CD8-positive, alpha-beta memory T cell (primary cell): Measurements from ENCODE around the gene MALRD1. TPM values are rescaled to one million over a fixed set of nuclear protein-coding genes. Genes with fewer than 3 reads are reported as not detected.

Experiments used
- CTCF ChIA-PET: fragments of 350-600 bp; sonication (Branson Sonifier 250); formaldehyde crosslinking; loops from one replicate; lab custom pipeline; 2021; ENCODE audit warnings: antibody characterized with exemption; lab: Charles Lee
- POLR2A ChIA-PET: fragments of 350-600 bp; sonication (Branson Sonifier 250); formaldehyde crosslinking; loops from one replicate; lab custom pipeline; 2021; ENCODE audit warnings: antibody characterized with exemption; lab: Charles Lee
- DNase-seq, 5 donors: peaks; one replicate each; pipeline versions ENCODE4 v3.0.0 to v3.0.0-alpha.2; 2020 to 2022; ENCODE audit warnings: mixed read lengths in 1 of 5
- H3K27ac ChIP-seq: one replicate; pipeline ENCODE4 v1.7.0; 2013; ENCODE audit warnings: low read depth, mild to moderate bottlenecking, low read length, moderate library complexity
- H3K27me3 ChIP-seq: 2 replicates; pipeline ENCODE4 v1.7.0; 2013; ENCODE audit warnings: low read length, mild to moderate bottlenecking; ENCODE audit not compliant: insufficient read depth, poor library complexity, severe bottlenecking
- H3K36me3 ChIP-seq: 2 replicates; pipeline ENCODE4 v1.7.0; 2013; ENCODE audit warnings: mild to moderate bottlenecking, low read length, moderate library complexity; ENCODE audit not compliant: insufficient read depth
- H3K4me1 ChIP-seq: 2 replicates; pipeline ENCODE4 v1.7.0; 2013; ENCODE audit warnings: mild to moderate bottlenecking, low read length, moderate library complexity; ENCODE audit not compliant: insufficient read depth
- H3K4me3 ChIP-seq: 2 replicates; pipeline ENCODE4 v1.7.0; 2013; ENCODE audit warnings: mild to moderate bottlenecking, low read length
- H3K9me3 ChIP-seq: 2 replicates; pipeline ENCODE4 v1.7.0; 2013; ENCODE audit warnings: mild to moderate bottlenecking, low read length
- H3K27ac Mint-ChIP-seq, 8 donors: one replicate each; pipeline ENCODE4 v1.8.0; 2020 to 2021; ENCODE audit warnings: mixed read lengths in 8 of 8, mild to moderate bottlenecking in 6 of 8, inconsistent platforms in 3 of 8, moderate library complexity in 3 of 8
- H3K27me3 Mint-ChIP-seq, 2 donors: one replicate each; pipeline ENCODE4 v1.8.0; 2020 to 2021; ENCODE audit warnings: mixed read lengths in 2 of 2, mild to moderate bottlenecking in 1 of 2, moderate library complexity in 1 of 2
- H3K36me3 Mint-ChIP-seq, 3 donors: one replicate each; pipeline ENCODE4 v1.8.0; 2020 to 2021; ENCODE audit warnings: mixed read lengths in 3 of 3, inconsistent platforms in 1 of 3, mild to moderate bottlenecking in 1 of 3
- H3K4me1 Mint-ChIP-seq, 3 donors: one replicate each; pipeline ENCODE4 v1.8.0; 2020 to 2021; ENCODE audit warnings: mixed read lengths in 3 of 3, inconsistent platforms in 1 of 3, mild to moderate bottlenecking in 1 of 3
- H3K4me3 Mint-ChIP-seq, 7 donors: one replicate each; pipeline ENCODE4 v1.8.0; 2020 to 2021; ENCODE audit warnings: mixed read lengths in 7 of 7, mild to moderate bottlenecking in 6 of 7, moderate library complexity in 4 of 7, inconsistent platforms in 2 of 7
- H3K9me3 Mint-ChIP-seq, 5 donors: one replicate each; pipeline ENCODE4 v1.8.0; 2020 to 2022; ENCODE audit warnings: mixed read lengths in 5 of 5, mild to moderate bottlenecking in 3 of 5, moderate library complexity in 2 of 5, inconsistent platforms in 1 of 5
- polyA plus RNA-seq: library from polyadenylated mRNA; unstranded; fragments of 300-500 nt; fragmentation: Illumina TruSeq; gene quantifications from one replicate; pipeline ENCODE4 v1.2.3, GENCODE V29; 2021
- total RNA-seq, 2 experiments: library from RNA; stranded (reverse); gene quantifications; one replicate each; pipeline ENCODE4 v1.2.3, GENCODE V29; 2021

Gene MALRD1
- total and polyA plus RNA-seq, 3 experiments from 2014 or later = not detected

- no peaks in the 10 kb centered on the region for H3K27me3 ChIP-seq
- no peak overlapping the region for H3K4me3 Mint-ChIP-seq
- DNase-seq = no peak
- H3K9me3 Mint-ChIP-seq = peaks cover 2 to 12% (median 5%) of the 10 kb centered on the region in 5 donors
- H3K4me1 ChIP-seq = no peaks in the 10 kb centered on the region
- no peaks in the 10 kb centered on the region for H3K4me1 Mint-ChIP-seq
- H3K4me3 ChIP-seq = no peak overlapping the region
- no peak overlapping the region for H3K27ac Mint-ChIP-seq
- no peaks in the 10 kb centered on the region for H3K36me3 Mint-ChIP-seq
- CTCF ChIA-PET = no interaction called here
- H3K9me3 ChIP-seq = no peaks in the 10 kb centered on the region
- no peaks in the 10 kb centered on the region for H3K27me3 Mint-ChIP-seq
- H3K27ac ChIP-seq = no peak overlapping the region
- H3K36me3 ChIP-seq = no peaks in the 10 kb centered on the region
- POLR2A ChIA-PET = no interaction called here
Observed at GRCh38 chr10:19158870-19159269, 110.3 kb downstream of the MALRD1 start.

- H3K36me3 Mint-ChIP-seq = no peaks in the 10 kb centered on the region
- no peak for DNase-seq
- no peak overlapping the region for H3K27ac ChIP-seq
Observed at GRCh38 chr10:19164461-19164860, 115.9 kb downstream of the MALRD1 start.

GRCh38 chr10:19168584-19168983 lies 120.0 kb downstream of the MALRD1 start:
- H3K9me3 ChIP-seq = no peaks in the 10 kb centered on the region
- no peaks in the 10 kb centered on the region for H3K36me3 ChIP-seq
- POLR2A ChIA-PET = no interaction called here
- CTCF ChIA-PET = no interaction called here
- Mint-ChIP-seq H3K9me3 (peaks cover 0 to 22% (median 7%) of the 10 kb centered on the region in 5 donors), H3K4me3 (no peak overlapping the region), H3K4me1 (no peaks in the 10 kb centered on the region), H3K27me3 (no peaks in the 10 kb centered on the region), H3K27ac (no peak overlapping the region), H3K36me3 (no peaks in the 10 kb centered on the region)
- no peaks in the 10 kb centered on the region for H3K4me1 ChIP-seq
- H3K27me3 ChIP-seq = no peaks in the 10 kb centered on the region
- no peak overlapping the region for H3K4me3 ChIP-seq
- H3K27ac ChIP-seq = no peak overlapping the region
- no peak for DNase-seq

More at GRCh38 chr10:19164461-19164860, 115.9 kb downstream of the MALRD1 start:
- no peak overlapping the region for H3K4me3 ChIP-seq
- H3K9me3 ChIP-seq = no peaks in the 10 kb centered on the region
- Mint-ChIP-seq H3K27me3 (no peaks in the 10 kb centered on the region), H3K27ac (no peak overlapping the region), H3K4me1 (no peaks in the 10 kb centered on the region), H3K4me3 (no peak overlapping the region), H3K9me3 (peaks cover 0 to 17% (median 9%) of the 10 kb centered on the region in 5 donors)
- CTCF ChIA-PET = no interaction called here
- POLR2A ChIA-PET = no interaction called here
- H3K36me3 ChIP-seq = no peaks in the 10 kb centered on the region
- no peaks in the 10 kb centered on the region for H3K4me1 ChIP-seq
- H3K27me3 ChIP-seq = no peaks in the 10 kb centered on the region

- Histone ChIP-seq H3K27me3 (no peaks in the 10 kb centered on the region), H3K9me3 (no peaks in the 10 kb centered on the region), H3K4me1 (no peaks in the 10 kb centered on the region), H3K27ac (no peak overlapping the region), H3K4me3 (no peak overlapping the region), H3K36me3 (no peaks in the 10 kb centered on the region)
- Mint-ChIP-seq H3K4me1 (no peaks in the 10 kb centered on the region), H3K4me3 (no peak overlapping the region), H3K36me3 (no peaks in the 10 kb centered on the region), H3K27ac (no peak overlapping the region), H3K9me3 (peaks cover 0 to 19% (median 7%) of the 10 kb centered on the region in 5 donors), H3K27me3 (no peaks in the 10 kb centered on the region)
- CTCF ChIA-PET = no interaction called here
- no peak for DNase-seq
- POLR2A ChIA-PET = no interaction called here
Observed at GRCh38 chr10:19169041-19169440, 120.4 kb downstream of the MALRD1 start.

- Histone ChIP-seq H3K27ac (no peak overlapping the region), H3K4me3 (no peak overlapping the region), H3K9me3 (no peaks in the 10 kb centered on the region), H3K36me3 (no peaks in the 10 kb centered on the region), H3K27me3 (no peaks in the 10 kb centered on the region), H3K4me1 (no peaks in the 10 kb centered on the region)
- peaks cover 0 to 19% (median 7%) of the 10 kb centered on the region in 5 donors for H3K9me3 Mint-ChIP-seq
- H3K4me3 Mint-ChIP-seq = no peak overlapping the region
- H3K27me3 Mint-ChIP-seq = no peaks in the 10 kb centered on the region
- ChIA-PET CTCF (no interaction called here), POLR2A (no interaction called here)
- DNase-seq = no peak
- no peaks in the 10 kb centered on the region for H3K4me1 Mint-ChIP-seq
- H3K27ac Mint-ChIP-seq = no peak overlapping the region
- no peaks in the 10 kb centered on the region for H3K36me3 Mint-ChIP-seq
Observed at GRCh38 chr10:19169684-19170083, 121.1 kb downstream of the MALRD1 start.

GRCh38 chr10:19178675-19179074 lies 130.1 kb downstream of the MALRD1 start:
- Histone ChIP-seq H3K9me3 (no peaks in the 10 kb centered on the region), H3K36me3 (no peaks in the 10 kb centered on the region), H3K4me1 (no peaks in the 10 kb centered on the region), H3K27me3 (no peaks in the 10 kb centered on the region), H3K4me3 (no peak overlapping the region), H3K27ac (no peak overlapping the region)
- peaks cover 0 to 16% (median 5%) of the 10 kb centered on the region in 5 donors for H3K9me3 Mint-ChIP-seq
- no peak for DNase-seq
- no peak overlapping the region for H3K27ac Mint-ChIP-seq
- H3K36me3 Mint-ChIP-seq = no peaks in the 10 kb centered on the region
- no peak overlapping the region for H3K4me3 Mint-ChIP-seq
- H3K4me1 Mint-ChIP-seq = no peaks in the 10 kb centered on the region
- ChIA-PET CTCF (no interaction called here), POLR2A (no interaction called here)
- H3K27me3 Mint-ChIP-seq = no peaks in the 10 kb centered on the region

- no peak overlapping the region for H3K27ac Mint-ChIP-seq
- DNase-seq = no peak
- POLR2A ChIA-PET = no interaction called here
- no peaks in the 10 kb centered on the region for H3K36me3 Mint-ChIP-seq
- Histone ChIP-seq H3K9me3 (no peaks in the 10 kb centered on the region), H3K36me3 (no peaks in the 10 kb centered on the region), H3K4me1 (no peaks in the 10 kb centered on the region), H3K27ac (no peak overlapping the region), H3K4me3 (no peak overlapping the region), H3K27me3 (no peaks in the 10 kb centered on the region)
- H3K4me1 Mint-ChIP-seq = no peaks in the 10 kb centered on the region
- H3K4me3 Mint-ChIP-seq = no peak overlapping the region
- no peaks in the 10 kb centered on the region for H3K27me3 Mint-ChIP-seq
- CTCF ChIA-PET = no interaction called here
- H3K9me3 Mint-ChIP-seq = peaks cover 0 to 19% (median 2%) of the 10 kb centered on the region in 5 donors
Observed at GRCh38 chr10:19184891-19185290, 136.3 kb downstream of the MALRD1 start.

GRCh38 chr10:19194866-19195265 lies 146.3 kb downstream of the MALRD1 start:
- no peaks in the 10 kb centered on the region for H3K36me3 Mint-ChIP-seq
- ChIA-PET POLR2A (no interaction called here), CTCF (no interaction called here)
- no peak overlapping the region for H3K27ac Mint-ChIP-seq
- Histone ChIP-seq H3K27ac (no peak overlapping the region), H3K36me3 (no peaks in the 10 kb centered on the region), H3K27me3 (no peaks in the 10 kb centered on the region), H3K9me3 (no peaks in the 10 kb centered on the region), H3K4me1 (no peaks in the 10 kb centered on the region), H3K4me3 (no peak overlapping the region)
- H3K4me3 Mint-ChIP-seq = no peak overlapping the region
- no peaks in the 10 kb centered on the region for H3K4me1 Mint-ChIP-seq
- H3K9me3 Mint-ChIP-seq = peaks cover 0 to 7% (median 0%) of the 10 kb centered on the region in 5 donors
- DNase-seq = no peak
- H3K27me3 Mint-ChIP-seq = no peaks in the 10 kb centered on the region

- DNase-seq = no peak
- no peaks in the 10 kb centered on the region for H3K4me1 Mint-ChIP-seq
- Histone ChIP-seq H3K27ac (no peak overlapping the region), H3K4me3 (no peak overlapping the region), H3K36me3 (no peaks in the 10 kb centered on the region), H3K27me3 (no peaks in the 10 kb centered on the region), H3K4me1 (no peaks in the 10 kb centered on the region), H3K9me3 (no peaks in the 10 kb centered on the region)
- POLR2A ChIA-PET = no interaction called here
- H3K27ac Mint-ChIP-seq = no peak overlapping the region
- H3K36me3 Mint-ChIP-seq = no peaks in the 10 kb centered on the region
- H3K9me3 Mint-ChIP-seq = peaks cover 0 to 8% (median 3%) of the 10 kb centered on the region in 5 donors
- no peak overlapping the region for H3K4me3 Mint-ChIP-seq
- H3K27me3 Mint-ChIP-seq = no peaks in the 10 kb centered on the region
- CTCF ChIA-PET = no interaction called here
Observed at GRCh38 chr10:19195698-19196097, 147.1 kb downstream of the MALRD1 start.
